SK-N-SH (cell line): ENCODE results near the gene ABLIM1.

Experiments
- CTCF ChIP-seq: fragments of 200-600 bp; sonication (generic); IDR thresholded peaks from 2 replicates; pipeline ENCODE4 v1.6.1; 2017; ENCODE audit warnings: antibody characterized with exemption, mild to moderate bottlenecking, moderate library complexity
- EZH2phosphoT487 ChIP-seq: fragments of 200-600 bp; sonication (generic); IDR thresholded peaks from 2 replicates; pipeline ENCODE4 v1.6.1; 2017; ENCODE audit warnings: low read depth, mixed run types, mild to moderate bottlenecking, antibody characterized with exemption, moderate library complexity, borderline replicate concordance
- FOXJ3 ChIP-seq: sonication (generic); formaldehyde crosslinking; IDR thresholded peaks from 2 replicates; pipeline ENCODE4 v1.5.1; 2020; ENCODE audit warnings: mild to moderate bottlenecking, missing genetic modification reagents
- FOXM1 ChIP-seq: IDR thresholded peaks from 2 replicates; pipeline ENCODE4 v1.4.0; 2012; ENCODE audit warnings: low read depth, mild to moderate bottlenecking
- GATA2 ChIP-seq: sonication (generic); formaldehyde crosslinking; IDR thresholded peaks from 2 replicates; pipeline ENCODE4 v1.5.0; 2020; ENCODE audit warnings: mild to moderate bottlenecking, missing genetic modification reagents
- MEF2A ChIP-seq: IDR thresholded peaks from 2 replicates; pipeline ENCODE4 v1.4.0; 2012; ENCODE audit warnings: low read depth, borderline replicate concordance
- NFIC ChIP-seq: IDR thresholded peaks from 2 replicates; pipeline ENCODE4 v1.4.0; 2012; ENCODE audit warnings: borderline replicate concordance
- POLR2AphosphoS5 ChIP-seq: IDR thresholded peaks from 2 replicates; pipeline ENCODE4 v1.6.1; 2012; ENCODE audit warnings: low read depth, low read length
- REST ChIP-seq: IDR thresholded peaks from 2 replicates; pipeline ENCODE4 v1.6.1; 2012; ENCODE audit warnings: mild to moderate bottlenecking, low read depth, low read length, moderate library complexity
- SMC3 ChIP-seq: IDR thresholded peaks from 2 replicates; pipeline ENCODE4 v1.6.1; 2012; ENCODE audit warnings: low read depth, low read length, improper control_type of control experiment
- TAF1 ChIP-seq: IDR thresholded peaks from 2 replicates; pipeline ENCODE4 v1.6.1; 2012; ENCODE audit warnings: low read depth, mild to moderate bottlenecking, low read length, moderate library complexity, borderline replicate concordance
- USF1 ChIP-seq: IDR thresholded peaks from 2 replicates; pipeline ENCODE4 v1.4.0; 2012; ENCODE audit warnings: low read depth, borderline replicate concordance
- USF2 ChIP-seq: fragments of 150-350 bp; IDR thresholded peaks from 2 replicates; pipeline ENCODE4 v1.6.1; 2017; ENCODE audit warnings: antibody characterized with exemption, low read length, low read depth, borderline replicate concordance
- YY1 ChIP-seq: IDR thresholded peaks from 2 replicates; pipeline ENCODE4 v1.4.0; 2012; ENCODE audit warnings: low read depth, mild to moderate bottlenecking

GRCh38 chr10:114571316-114571999, 86.6 kb downstream of the ABLIM1 start:
- TF ChIP-seq SMC3, result no peak
- no peak for TF ChIP-seq TAF1
- TF ChIP-seq USF1, result no peak
- no peak for TF ChIP-seq CTCF
- no peak for TF ChIP-seq REST
- no peak for TF ChIP-seq POLR2AphosphoS5
- TF ChIP-seq NFIC, result peak; percentile 37; the same call in 1 of the 2 replicates
- TF ChIP-seq USF2, result no peak
- TF ChIP-seq GATA2, result no peak
- TF ChIP-seq FOXJ3 (CRISPR knock-in tag), result no peak
- TF ChIP-seq EZH2phosphoT487, result no peak
- no peak for TF ChIP-seq MEF2A
- TF ChIP-seq YY1, result no peak
- TF ChIP-seq FOXM1, result no peak
